ENCODE results near the gene SLC4A2.
"Not testable (repeated sequence)": the region's sequence is repeated elsewhere in the genome, so short reads cannot be mapped to it uniquely, and the experiment has no call there.

Gene SLC4A2

DNA sequence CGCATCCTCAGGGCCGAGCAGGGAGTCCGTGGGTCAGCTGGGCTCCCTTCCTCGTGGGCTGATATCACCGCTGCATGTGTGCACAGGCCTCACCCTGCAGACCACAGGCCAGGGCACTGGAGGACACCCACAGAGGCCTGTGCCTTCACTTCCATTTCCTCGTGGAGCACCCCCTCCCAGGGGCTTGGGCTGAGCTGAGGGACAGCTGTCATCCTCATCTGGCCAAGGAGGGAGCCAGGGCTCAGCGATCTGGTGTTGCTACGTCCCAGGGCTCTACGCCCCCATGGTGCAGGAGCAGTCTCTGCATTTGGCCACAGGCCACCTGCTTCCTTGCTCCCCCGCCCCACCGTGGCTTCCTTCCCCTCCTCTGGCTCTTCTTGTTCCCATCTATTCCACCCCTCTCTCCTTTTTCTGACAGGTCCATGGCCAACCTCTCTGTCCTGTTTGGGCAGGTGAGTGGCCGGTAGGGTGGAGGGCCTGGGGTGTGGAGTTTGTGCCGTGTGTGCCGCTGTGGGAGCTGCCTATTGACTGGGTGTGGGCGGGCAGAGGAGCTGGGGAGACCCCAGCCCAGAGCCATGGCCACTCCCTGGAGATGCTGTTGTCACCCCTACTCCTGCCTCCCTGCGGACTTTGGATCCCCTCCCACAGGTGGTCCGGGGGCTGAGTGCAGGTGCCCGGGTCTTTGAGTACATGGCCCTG is 19.4 kb upstream of the SLC4A2 start:
- TF ChIP-seq CTCF (IDR thresholded peaks at IDR 0.05; ENCODE audit: low read depth, low read length, missing control alignments): no peak
- no peak overlapping the region for H3K4me3 ChIP-seq (replicated peaks; ENCODE audit: low read depth, low read length)
- no peak for DNase-seq (ENCODE audit: extremely low read depth, low read depth)

DNA sequence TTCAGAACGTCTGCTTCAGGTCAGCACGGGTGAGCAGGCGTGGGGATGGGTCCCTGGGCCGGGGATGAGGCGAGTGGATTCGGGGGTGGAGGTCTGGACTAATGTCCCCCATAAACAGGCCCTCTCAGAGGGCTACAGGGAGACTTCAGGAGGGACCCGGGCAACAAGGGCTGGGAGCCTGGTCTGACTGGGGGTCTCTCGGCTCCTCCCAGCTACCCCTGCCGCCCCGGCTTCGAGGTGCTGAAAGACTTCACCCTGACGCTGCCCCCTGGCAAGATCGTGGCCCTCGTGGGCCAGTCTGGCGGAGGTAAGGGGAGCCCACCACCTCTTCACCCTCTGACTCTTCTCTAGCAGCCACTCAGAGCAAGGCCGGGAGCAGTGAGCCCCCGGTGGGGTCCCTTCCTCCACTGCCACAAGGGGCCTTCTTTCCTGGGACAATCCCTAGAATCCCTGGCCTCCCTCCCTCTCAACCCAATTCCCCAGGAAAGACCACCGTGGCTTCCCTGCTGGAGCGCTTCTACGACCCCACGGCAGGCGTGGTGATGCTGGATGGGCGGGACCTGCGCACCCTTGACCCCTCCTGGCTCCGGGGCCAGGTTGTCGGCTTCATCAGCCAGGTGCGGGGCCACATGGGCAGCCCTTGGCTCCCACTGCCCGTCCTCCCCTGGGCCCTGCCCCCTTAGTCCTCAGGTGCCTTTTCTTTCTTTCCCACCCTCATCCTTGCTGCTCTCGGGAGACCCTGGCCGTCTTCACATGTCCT is 18.6 kb upstream of the SLC4A2 start:
- no peak for DNase-seq (ENCODE audit: extremely low read depth, low read depth)

DNA sequence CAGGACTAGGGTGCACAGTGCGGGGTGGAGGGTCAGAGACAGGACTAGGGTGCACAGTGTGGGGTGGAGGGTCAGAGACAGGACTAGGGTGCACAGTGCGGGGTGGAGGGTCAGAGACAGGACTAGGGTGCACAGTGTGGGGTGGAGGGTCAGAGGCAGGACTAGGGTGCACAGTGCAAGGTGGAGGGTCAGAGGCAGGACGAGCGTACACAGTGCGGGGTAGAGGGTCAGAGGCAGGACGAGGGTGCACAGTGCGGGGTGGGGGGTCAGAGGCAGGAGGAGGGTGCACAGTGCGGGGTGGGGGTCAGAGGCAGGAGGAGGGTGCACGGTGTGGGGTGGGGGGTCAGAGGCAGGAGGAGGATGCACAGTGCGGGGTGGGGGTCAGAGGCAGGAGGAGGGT is 15.9 kb upstream of the SLC4A2 start:
- DNase-seq (ENCODE audit: extremely low read depth, low read depth); H3K4me3 ChIP-seq (replicated peaks; ENCODE audit: low read depth, low read length): not testable (repeated sequence)

More for the DNA sequence above, 18.6 kb upstream of the SLC4A2 start:
- H3K4me3 ChIP-seq (replicated peaks; ENCODE audit: low read depth, low read length): no peak overlapping the region
- TF ChIP-seq CTCF (IDR thresholded peaks at IDR 0.05; ENCODE audit: low read depth, low read length, missing control alignments): no peak

DNA sequence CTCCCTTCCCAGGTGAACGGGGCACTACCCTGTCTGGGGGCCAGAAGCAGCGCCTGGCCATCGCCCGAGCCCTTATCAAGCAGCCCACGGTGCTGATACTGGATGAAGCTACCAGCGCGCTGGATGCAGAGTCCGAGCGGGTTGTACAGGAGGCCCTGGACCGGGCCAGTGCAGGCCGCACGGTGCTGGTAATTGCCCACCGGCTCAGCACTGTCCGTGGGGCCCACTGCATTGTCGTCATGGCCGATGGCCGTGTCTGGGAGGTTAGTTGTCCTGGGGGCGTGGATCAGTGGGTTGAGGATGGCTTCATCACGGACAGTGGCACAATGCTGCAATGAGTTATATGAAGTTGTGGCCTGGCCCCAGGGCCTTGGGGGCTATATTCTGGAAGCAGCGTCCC is 15.4 kb upstream of the SLC4A2 start:
- no peak overlapping the region for H3K4me3 ChIP-seq (replicated peaks; ENCODE audit: low read depth, low read length)
- DNase-seq (ENCODE audit: extremely low read depth, low read depth): no peak
- no peak for TF ChIP-seq CTCF (IDR thresholded peaks at IDR 0.05; ENCODE audit: low read depth, low read length, missing control alignments)

DNA sequence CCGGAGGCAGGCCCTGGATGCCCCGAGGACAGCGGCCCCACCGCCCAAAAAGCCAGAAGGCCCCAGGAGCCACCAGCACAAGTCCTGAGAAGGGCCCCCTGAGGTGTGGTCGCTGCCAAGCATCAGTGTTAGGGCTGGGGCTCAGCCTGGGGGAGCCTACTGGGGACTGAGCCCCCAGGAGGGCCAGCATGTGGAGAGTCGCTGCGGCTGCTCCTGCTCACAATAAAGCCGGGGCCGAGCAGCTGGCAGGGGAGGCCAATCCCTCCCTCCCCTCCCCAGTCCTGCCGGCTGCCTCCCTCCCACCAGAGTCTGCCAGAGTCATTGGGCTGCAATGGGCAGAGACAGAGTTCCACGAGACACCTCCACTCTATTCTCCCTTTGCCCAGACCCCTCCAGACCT is 14.1 kb upstream of the SLC4A2 start:
- no peak for DNase-seq (ENCODE audit: extremely low read depth, low read depth)
- no peak for TF ChIP-seq CTCF (IDR thresholded peaks at IDR 0.05; ENCODE audit: low read depth, low read length, missing control alignments)
- H3K4me3 ChIP-seq (replicated peaks; ENCODE audit: low read depth, low read length): no peak overlapping the region

DNA sequence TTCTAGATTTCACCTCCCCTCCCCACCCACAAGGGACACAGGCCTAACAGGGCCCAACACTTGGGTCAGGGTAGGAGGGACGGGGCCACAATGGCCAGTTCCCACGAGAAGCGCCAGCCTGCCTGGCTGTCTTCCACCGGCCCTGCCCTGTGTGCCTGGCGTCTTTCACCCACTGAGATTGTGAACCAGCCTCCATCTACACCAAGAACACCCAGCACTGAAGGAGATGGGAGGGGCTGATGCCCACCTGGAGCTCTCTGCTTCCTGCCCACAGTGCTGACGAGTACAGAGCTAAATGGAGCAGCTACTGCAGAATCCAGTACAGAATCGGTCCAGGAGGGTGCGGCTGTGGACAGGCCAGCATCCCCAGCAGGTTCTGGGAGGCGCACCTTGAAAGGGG is 13.4 kb upstream of the SLC4A2 start:
- H3K4me3 ChIP-seq (replicated peaks; ENCODE audit: low read depth, low read length): no peak overlapping the region

More for the DNA sequence above, 13.4 kb upstream of the SLC4A2 start:
- TF ChIP-seq CTCF (IDR thresholded peaks at IDR 0.05; ENCODE audit: low read depth, low read length, missing control alignments): no peak
- no peak for DNase-seq (ENCODE audit: extremely low read depth, low read depth)
